NB4 (cell line): ENCODE data around the gene FOXS1.

Experiments
- DNase-seq: peaks from one replicate; pipeline ENCODE4 v3.0.0; 2010; ENCODE audit warnings: low read depth
- H3K4me3 ChIP-seq: one replicate; pipeline ENCODE4 v1.5.1; 2011; ENCODE audit warnings: mild to moderate bottlenecking, low read depth, low read length, moderate library complexity
- MYC ChIP-seq: IDR thresholded peaks from 2 replicates; pipeline ENCODE4 v1.6.1; 2011; ENCODE audit warnings: low read depth, low read length
- POLR2A ChIP-seq: IDR thresholded peaks from 2 replicates; pipeline ENCODE4 v1.6.1; 2011; ENCODE audit warnings: mild to moderate bottlenecking; ENCODE audit not compliant: insufficient read length; ENCODE audit errors: extremely low read depth
- TF ChIP-seq, protein P1 (sequence below): IDR thresholded peaks from 2 replicates; pipeline ENCODE4 v1.6.1; 2011; ENCODE audit warnings: low read depth, low read length
- TF ChIP-seq, protein P2 (sequence below): IDR thresholded peaks from one replicate; pipeline ENCODE4 v1.5.1; 2012; ENCODE audit warnings: low read depth, low read length

FOXS1 gene

GRCh38 chr20:31863296-31864085, 18.1 kb upstream of the FOXS1 start:
- no peak for TF ChIP-seq POLR2A
- TF ChIP-seq, protein P1, sequence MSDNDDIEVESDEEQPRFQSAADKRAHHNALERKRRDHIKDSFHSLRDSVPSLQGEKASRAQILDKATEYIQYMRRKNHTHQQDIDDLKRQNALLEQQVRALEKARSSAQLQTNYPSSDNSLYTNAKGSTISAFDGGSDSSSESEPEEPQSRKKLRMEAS = no peak
- no peak for TF ChIP-seq MYC
- TF ChIP-seq, protein P2, sequence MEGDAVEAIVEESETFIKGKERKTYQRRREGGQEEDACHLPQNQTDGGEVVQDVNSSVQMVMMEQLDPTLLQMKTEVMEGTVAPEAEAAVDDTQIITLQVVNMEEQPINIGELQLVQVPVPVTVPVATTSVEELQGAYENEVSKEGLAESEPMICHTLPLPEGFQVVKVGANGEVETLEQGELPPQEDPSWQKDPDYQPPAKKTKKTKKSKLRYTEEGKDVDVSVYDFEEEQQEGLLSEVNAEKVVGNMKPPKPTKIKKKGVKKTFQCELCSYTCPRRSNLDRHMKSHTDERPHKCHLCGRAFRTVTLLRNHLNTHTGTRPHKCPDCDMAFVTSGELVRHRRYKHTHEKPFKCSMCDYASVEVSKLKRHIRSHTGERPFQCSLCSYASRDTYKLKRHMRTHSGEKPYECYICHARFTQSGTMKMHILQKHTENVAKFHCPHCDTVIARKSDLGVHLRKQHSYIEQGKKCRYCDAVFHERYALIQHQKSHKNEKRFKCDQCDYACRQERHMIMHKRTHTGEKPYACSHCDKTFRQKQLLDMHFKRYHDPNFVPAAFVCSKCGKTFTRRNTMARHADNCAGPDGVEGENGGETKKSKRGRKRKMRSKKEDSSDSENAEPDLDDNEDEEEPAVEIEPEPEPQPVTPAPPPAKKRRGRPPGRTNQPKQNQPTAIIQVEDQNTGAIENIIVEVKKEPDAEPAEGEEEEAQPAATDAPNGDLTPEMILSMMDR = no peak
- H3K4me3 ChIP-seq = no peak overlapping the region
- peak; percentile 34 for DNase-seq

- TF ChIP-seq POLR2A = no peak
- TF ChIP-seq, protein P2 = no peak
- TF ChIP-seq MYC = no peak
- TF ChIP-seq, protein P1 = no peak
- DNase-seq = no peak
- no peak overlapping the region for H3K4me3 ChIP-seq
These were observed 17.1 kb upstream of the FOXS1 start for GRCh38 chr20:31862506-31862905.

GRCh38 chr20:31862157-31862470, 16.7 kb upstream of the FOXS1 start:
- DNase-seq = no peak
- H3K4me3 ChIP-seq = no peak overlapping the region
- TF ChIP-seq MYC = no peak
- TF ChIP-seq, protein P1 = no peak
- TF ChIP-seq, protein P2 = no peak
- no peak for TF ChIP-seq POLR2A

- DNase-seq = peak; percentile 86
- H3K4me3 ChIP-seq = peak overlapping the region; percentile 42
- TF ChIP-seq, protein P2 = no peak
- TF ChIP-seq MYC (no peak), POLR2A (peak; percentile 14)
- TF ChIP-seq, protein P1 = no peak
These were observed 16.2 kb upstream of the FOXS1 start for GRCh38 chr20:31861385-31862156.

GRCh38 chr20:31861135-31861384, 15.7 kb upstream of the FOXS1 start:
- DNase-seq = no peak
- TF ChIP-seq, protein P1 = no peak
- peak overlapping the region; percentile 42 for H3K4me3 ChIP-seq

DNA sequence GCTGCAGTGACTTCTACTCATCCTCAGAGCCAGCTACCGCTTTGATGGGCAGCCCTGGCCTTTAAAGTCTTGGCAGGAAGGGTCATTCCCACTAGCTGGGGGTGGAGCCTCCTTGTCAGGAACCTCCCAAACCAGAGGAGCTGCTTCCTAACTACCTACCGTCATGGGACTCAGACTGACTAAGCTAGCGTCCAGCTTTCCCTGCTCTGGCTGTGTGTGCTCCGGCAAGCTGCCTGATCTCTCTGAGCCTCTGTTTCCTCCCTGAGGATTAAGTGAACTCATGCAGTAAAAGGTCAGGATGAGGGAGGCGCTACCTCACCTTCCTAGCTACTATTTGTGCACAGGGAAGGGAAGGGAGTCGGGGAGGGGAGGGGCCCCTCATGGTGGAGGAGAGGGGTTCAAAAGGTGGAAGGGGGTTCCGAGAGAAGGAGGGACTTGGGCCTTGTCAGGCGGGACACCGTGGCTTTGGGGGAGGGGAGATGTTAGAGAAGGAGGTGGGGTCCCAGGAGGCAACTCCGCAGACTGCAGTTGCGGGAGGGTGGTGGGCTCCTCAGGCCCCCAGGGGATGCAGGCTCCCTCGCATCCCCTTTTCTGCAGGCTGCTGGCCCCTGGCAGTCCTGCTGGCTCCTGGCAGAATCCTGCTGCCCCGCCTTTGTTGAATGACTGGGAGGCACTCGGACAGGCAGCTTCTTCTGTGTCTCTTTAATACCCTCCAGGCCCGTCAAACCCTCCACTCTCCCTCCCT, 15.2 kb upstream of the FOXS1 start:
- TF ChIP-seq POLR2A (no peak), MYC (no peak)
- TF ChIP-seq, protein P1 = no peak
- TF ChIP-seq, protein P2 = no peak
- H3K4me3 ChIP-seq = no peak overlapping the region
- DNase-seq = peak; percentile 25
